Kidney (tissue), 14 donors: Measurements from ENCODE around the gene MRPL40. TPM values are rescaled to one million over a fixed set of nuclear protein-coding genes. Genes with fewer than 3 reads are reported as not detected.

Experiments used
- DNase-seq, 5 donors: peaks; one replicate each; pipeline ENCODE4 v3.0.0-alpha.2; 2013 to 2020
- FAIRE-seq: peaks from 2 replicates; lab custom pipeline; 2012; peaks lifted over from hg19 to GRCh38; lab: Jason Lieb, UNC
- H3K27ac ChIP-seq, 2 donors: one replicate each; pipeline ENCODE4 v1.7.0; 2013; ENCODE audit warnings: low read depth in 2 of 2, low read length in 2 of 2, inconsistent platforms in 1 of 2
- H3K27me3 ChIP-seq: one replicate; pipeline ENCODE4 v1.7.1; 2013; ENCODE audit warnings: low read length, inconsistent platforms; ENCODE audit not compliant: control insufficient read depth, insufficient read depth
- H3K36me3 ChIP-seq, 3 donors: one replicate each; pipeline versions ENCODE4 v1.7.0 to v1.7.1; 2013; ENCODE audit warnings: low read length in 3 of 3, control low read depth in 1 of 3, inconsistent platforms in 1 of 3; ENCODE audit not compliant: insufficient read depth in 3 of 3, control insufficient read depth in 2 of 3
- H3K4me1 ChIP-seq, 3 donors: one replicate each; pipeline versions ENCODE4 v1.7.0 to v1.7.1; 2013; ENCODE audit warnings: low read length in 3 of 3, inconsistent platforms in 1 of 3, low read depth in 1 of 3; ENCODE audit not compliant: control insufficient read depth in 2 of 3, insufficient read depth in 2 of 3
- H3K4me3 ChIP-seq, 3 donors: one replicate each; pipeline versions ENCODE4 v1.7.0 to v1.8.1; 2013; ENCODE audit warnings: low read length in 3 of 3, control low read depth in 1 of 3, inconsistent platforms in 1 of 3
- H3K9ac ChIP-seq, 3 donors: one replicate each; pipeline versions ENCODE4 v1.7.0 to v1.7.1; 2013; ENCODE audit warnings: low read length in 3 of 3, control low read depth in 1 of 3, inconsistent platforms in 1 of 3
- H3K9me3 ChIP-seq, 3 donors: one replicate each; pipeline versions ENCODE4 v1.7.0 to v1.7.1; 2013; ENCODE audit warnings: low read length in 3 of 3, control low read depth in 1 of 3, inconsistent platforms in 1 of 3; ENCODE audit not compliant: control insufficient read depth in 2 of 3, insufficient read depth in 1 of 3
- intact Hi-C: fragments of 100-400 bp; cut with DNase I; formaldehyde crosslinking; loops from one replicate; pipeline ENCODE4 v1.11.1; 2022
- polyA plus RNA-seq: library from polyadenylated mRNA; stranded (reverse); fragments of 350-450 nt; fragmentation: Illumina TruSeq; extraction: RNeasy Lipid Tissue Mini Kit (QIAGEN cat#74804); gene quantifications from one replicate; pipeline ENCODE4 v1.2.3, GENCODE V29; 2014; ENCODE audit warnings: low read depth, low replicate concordance; ENCODE audit not compliant: insufficient read depth
- total RNA-seq: library from RNA; stranded (reverse); fragmentation: NEBNext Ultra II Directional; extraction: Animal tissue kit (Norgen Biotek cat#: 25700); gene quantifications from one replicate; pipeline ENCODE4 v1.2.1, GENCODE V29; 2021
- TF ChIP-seq, protein P1 (sequence below): IDR thresholded peaks from 3 replicates; pipeline ENCODE4 v1.5.1; 2012; ENCODE audit warnings: mild to moderate bottlenecking, moderate library complexity, borderline replicate concordance; ENCODE audit not compliant: insufficient read depth; ENCODE audit errors: extremely low read depth
- donor health status: control.
- donor health status: control.
- donor health status: control.
- donor health status: control.
- donor health status: control.
- donor health status: DM: yes; HTN: yes; CAD: no.
- donor health status: Normal renal cell carcinoma (clear cell type).

Gene MRPL40
- total and polyA plus RNA-seq, 2 donors from 2014 or later = 30.0 to 89.2 TPM

DNA sequence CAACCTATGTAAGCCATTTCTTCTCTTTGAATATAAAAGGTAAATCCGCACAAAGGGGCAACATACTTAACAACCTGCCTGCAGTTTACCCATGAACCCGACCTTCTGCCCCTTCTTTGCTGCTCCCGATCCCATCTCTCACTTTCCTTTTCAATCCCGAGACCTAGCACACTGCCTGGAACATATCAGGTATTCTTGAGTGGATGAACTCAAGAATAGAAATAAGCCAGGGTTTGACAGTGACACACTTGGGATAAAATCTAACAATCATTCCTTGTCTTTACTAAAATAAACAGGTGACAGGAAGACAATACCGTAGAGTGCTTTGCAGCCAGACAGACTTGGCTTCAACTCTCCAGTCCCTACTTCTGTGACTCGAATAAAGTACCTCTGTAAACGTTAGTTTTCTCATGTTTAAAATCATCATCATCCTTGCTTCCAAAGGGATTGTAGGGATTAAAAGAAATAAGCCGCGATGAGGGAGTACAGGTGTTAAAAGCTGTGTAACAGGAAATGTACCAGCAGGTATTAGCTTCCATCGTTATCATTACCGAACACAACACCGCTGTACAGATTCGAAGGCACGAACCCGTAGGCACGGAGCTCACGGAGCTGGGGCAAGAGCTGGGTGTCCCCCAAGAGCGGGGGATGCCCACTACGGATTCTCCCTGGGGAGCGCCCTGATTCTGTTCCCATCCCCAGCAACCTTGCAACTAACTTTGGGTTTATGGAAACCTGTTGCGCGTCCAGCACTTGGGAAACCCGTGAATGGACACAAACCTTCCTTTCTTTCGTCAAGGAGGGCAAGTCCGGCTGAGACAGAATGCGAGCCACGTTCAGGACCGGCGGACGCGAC is 45.9 kb downstream of the MRPL40 start:
- Histone ChIP-seq H3K36me3 (peaks cover 0 to 9% (median 4%) of the 10 kb centered on the region in 3 donors), H3K9ac (peak overlapping the region; percentile 49 to 75 (median 72)), H3K4me1 (peaks cover 0 to 4% (median 4%) of the 10 kb centered on the region in 3 donors), H3K27ac (peak overlapping the region; percentile 94 to 98), H3K9me3 (no peaks in the 10 kb centered on the region), H3K4me3 (peak overlapping the region; percentile 54 to 98 (median 91)), H3K27me3 (no peaks in the 10 kb centered on the region)
- intact Hi-C loops = no loop called here
- FAIRE-seq (no peak), DNase-seq (peak in 1 of 5 donors; percentile 10)
- TF ChIP-seq, protein P1, sequence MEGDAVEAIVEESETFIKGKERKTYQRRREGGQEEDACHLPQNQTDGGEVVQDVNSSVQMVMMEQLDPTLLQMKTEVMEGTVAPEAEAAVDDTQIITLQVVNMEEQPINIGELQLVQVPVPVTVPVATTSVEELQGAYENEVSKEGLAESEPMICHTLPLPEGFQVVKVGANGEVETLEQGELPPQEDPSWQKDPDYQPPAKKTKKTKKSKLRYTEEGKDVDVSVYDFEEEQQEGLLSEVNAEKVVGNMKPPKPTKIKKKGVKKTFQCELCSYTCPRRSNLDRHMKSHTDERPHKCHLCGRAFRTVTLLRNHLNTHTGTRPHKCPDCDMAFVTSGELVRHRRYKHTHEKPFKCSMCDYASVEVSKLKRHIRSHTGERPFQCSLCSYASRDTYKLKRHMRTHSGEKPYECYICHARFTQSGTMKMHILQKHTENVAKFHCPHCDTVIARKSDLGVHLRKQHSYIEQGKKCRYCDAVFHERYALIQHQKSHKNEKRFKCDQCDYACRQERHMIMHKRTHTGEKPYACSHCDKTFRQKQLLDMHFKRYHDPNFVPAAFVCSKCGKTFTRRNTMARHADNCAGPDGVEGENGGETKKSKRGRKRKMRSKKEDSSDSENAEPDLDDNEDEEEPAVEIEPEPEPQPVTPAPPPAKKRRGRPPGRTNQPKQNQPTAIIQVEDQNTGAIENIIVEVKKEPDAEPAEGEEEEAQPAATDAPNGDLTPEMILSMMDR = no peak

DNA sequence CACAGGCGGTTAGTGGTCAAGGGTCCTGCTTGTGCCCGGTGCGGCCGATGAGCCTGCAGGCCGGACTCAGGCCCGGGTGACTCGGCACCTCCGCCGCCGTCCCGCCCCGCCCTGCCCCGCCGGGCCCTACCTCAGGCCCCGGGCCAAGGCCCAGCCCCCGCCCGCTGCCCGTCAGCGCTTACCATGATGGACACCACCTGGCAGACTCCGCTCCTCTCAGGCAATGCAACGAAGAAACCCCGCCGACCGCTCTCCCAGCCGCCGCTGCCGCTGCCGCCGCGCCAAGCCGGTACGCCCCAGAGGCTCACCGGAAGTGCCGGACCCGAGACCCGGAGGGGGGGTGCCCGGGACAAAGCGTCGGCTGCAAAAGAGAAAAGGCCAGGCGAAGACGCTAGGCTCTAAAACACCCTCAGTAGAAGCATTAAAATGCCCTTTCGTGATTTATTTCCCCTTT is 46.6 kb downstream of the MRPL40 start, which contains the start of gene UFD1:
TSS of gene UFD1 (minus strand) at position 293 of the 454 bp plus-strand sequence. CDS start at position 185, 108 bp downstream.
- Histone ChIP-seq H3K4me3 (peak within 1 kb of the TSS; percentile 85 to 98 (median 91)), H3K27ac (peak within 1 kb of the TSS; percentile 94 to 98), H3K4me1 (peaks cover 0 to 4% (median 4%) of the 10 kb centered on the region in 3 donors), H3K27me3 (no peaks in the 10 kb centered on the region), H3K9ac (peak within 1 kb of the TSS; percentile 72 to 78 (median 75)), H3K36me3 (peaks cover 0 to 9% (median 3%) of the 10 kb centered on the region in 3 donors), H3K9me3 (no peaks in the 10 kb centered on the region)
- no peak for FAIRE-seq
- peak; percentile 91 to 94 (median 94) for DNase-seq
- TF ChIP-seq, protein P1 = no peak
- intact Hi-C loops = no loop called here

DNA sequence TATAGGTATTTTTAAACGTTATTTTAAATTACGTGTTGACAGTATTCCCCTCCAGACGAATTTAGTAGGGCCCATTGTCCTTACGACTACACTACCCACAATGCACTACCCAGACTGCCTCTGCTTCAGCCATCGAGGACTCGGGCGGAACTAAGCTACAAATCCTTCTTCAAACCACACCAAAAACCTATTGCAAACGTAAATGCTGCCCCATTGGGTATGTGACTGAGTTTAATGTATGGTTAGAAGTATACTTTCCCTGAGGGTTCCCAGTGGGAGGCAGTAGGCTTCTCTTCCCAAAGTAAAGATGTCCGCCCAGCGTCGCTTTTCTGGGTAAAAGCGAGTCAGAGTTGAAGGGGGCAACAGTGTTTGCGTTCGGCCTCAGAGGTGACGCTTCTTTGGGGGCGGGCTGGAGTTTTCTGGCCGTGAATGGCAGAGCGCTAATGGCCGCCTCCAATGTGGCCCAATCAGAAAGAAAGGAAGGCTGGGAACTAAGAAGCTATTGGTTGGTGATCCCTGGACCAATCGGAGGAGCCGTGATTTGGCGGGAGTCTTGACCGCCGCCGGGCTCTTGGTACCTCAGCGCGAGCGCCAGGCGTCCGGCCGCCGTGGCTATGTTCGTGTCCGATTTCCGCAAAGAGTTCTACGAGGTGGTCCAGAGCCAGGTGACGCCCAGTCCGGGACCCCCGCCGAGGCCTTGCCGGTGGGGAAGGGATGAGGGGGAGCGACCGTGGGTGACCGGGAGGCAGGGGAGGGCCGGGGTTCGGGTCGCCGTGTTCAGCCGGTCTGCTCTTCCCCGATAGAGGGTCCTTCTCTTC is 47.2 kb downstream of the MRPL40 start, which contains the start of gene CDC45:
TSS of gene CDC45 (plus strand) at position 566 of the 818 bp plus-strand sequence. CDS start at position 615, 49 bp downstream.
- intact Hi-C loops = no loop called here
- peak; percentile 97 to 99 (median 99) for DNase-seq
- peak; percentile 95 for FAIRE-seq

More for the DNA sequence above, 47.2 kb downstream of the MRPL40 start, which contains the start of gene CDC45:
- Histone ChIP-seq H3K4me3 (peak within 1 kb of the TSS; percentile 85 to 98 (median 91)), H3K27ac (peak within 1 kb of the TSS; percentile 94 to 98), H3K9ac (peak within 1 kb of the TSS; percentile 72 to 78 (median 75)), H3K4me1 (peaks cover 0 to 4% (median 4%) of the 10 kb centered on the region in 3 donors), H3K9me3 (no peaks in the 10 kb centered on the region), H3K27me3 (no peaks in the 10 kb centered on the region), H3K36me3 (peaks cover 0 to 8% (median 2%) of the 10 kb centered on the region in 3 donors)
- TF ChIP-seq, protein P1 = no peak
